Measurements from ENCODE around the gene OBP2B.
"Not testable (repeated sequence)": the region's sequence is repeated elsewhere in the genome, so short reads cannot be mapped to it uniquely, and the experiment has no call there.

OBP2B gene

DNA sequence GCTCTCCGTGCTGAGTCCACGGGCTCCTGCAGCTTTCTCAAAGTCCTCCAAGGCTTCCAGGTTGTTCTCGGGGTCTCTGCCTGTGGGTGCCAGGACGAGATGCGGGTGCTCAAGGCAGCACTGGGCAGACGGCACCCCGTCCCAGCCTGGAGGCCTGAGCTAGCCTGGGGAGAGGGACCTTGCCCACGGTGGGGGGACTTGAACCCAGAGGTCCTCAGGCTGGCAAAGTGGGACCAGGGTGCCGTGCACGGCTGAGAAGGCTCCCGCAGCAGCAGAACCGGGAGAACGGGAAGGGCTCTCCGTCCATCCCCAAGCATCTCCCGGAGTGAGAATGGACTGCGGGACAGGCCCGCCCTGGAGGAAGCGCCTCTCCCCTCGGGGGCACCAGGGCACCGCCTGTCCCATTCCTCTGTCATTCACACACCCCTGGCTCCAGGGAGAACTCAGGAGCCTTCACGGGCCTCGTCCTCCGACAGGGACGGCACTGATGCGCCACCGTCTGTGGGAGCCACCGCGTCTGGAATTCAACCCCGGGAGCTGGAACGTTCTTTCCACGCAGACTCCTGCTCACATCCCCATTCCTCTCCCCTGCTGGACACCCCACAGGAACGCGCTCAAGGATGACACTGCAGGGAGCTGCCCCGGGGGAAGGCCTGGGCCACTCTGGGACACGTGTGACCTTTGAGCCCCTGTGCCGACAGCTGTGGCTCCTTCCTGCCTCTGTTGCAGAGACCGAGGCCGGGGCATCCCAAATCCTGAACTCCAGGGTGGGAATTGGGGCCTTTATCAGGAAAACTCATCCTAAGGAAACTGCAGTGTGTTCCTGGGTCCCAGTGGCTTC, 16.3 kb upstream of the OBP2B start:
- no peak overlapping the region for H2AK5ac ChIP-seq (ENCODE audit: low read length, severe bottlenecking)
- H3K4me2 ChIP-seq (ENCODE audit: low read length, poor library complexity, severe bottlenecking): no peak overlapping the region
- H3K79me1 ChIP-seq (replicated peaks; ENCODE audit: low read length, poor library complexity, severe bottlenecking): no peaks in the 10 kb centered on the region
- no peak overlapping the region for H3K9ac ChIP-seq (ENCODE audit: low read length)
- H4K8ac ChIP-seq (ENCODE audit: low read length): no peak overlapping the region
- H2AFZ ChIP-seq (ENCODE audit: low read depth, low read length): no peak overlapping the region
- H3K36me3 ChIP-seq (ENCODE audit: control insufficient read depth in 1 of 2, insufficient read depth in 2 of 2, low read depth in 1 of 2, low read length in 2 of 2): no peaks in the 10 kb centered on the region
- H2BK5ac ChIP-seq (ENCODE audit: low read depth, low read length, poor library complexity, severe bottlenecking): no peak overlapping the region
- H3K4me1 ChIP-seq (ENCODE audit: control insufficient read depth, insufficient read depth, low read depth, low read length): no peaks in the 10 kb centered on the region
- peaks cover 25 to 54% of the 10 kb centered on the region in 2 experiments for H3K27me3 ChIP-seq (ENCODE audit: control insufficient read depth in 1 of 2, insufficient read depth in 1 of 2, low read length in 2 of 2)
- H3K27ac ChIP-seq (ENCODE audit: low read length, poor library complexity, severe bottlenecking): no peak overlapping the region
- H3K23ac ChIP-seq (ENCODE audit: low read length in 2 of 2): no peak overlapping the region
- H3K14ac ChIP-seq (ENCODE audit: low read length in 2 of 2): no peak overlapping the region
- no peak overlapping the region for H3K4ac ChIP-seq (ENCODE audit: low read depth in 1 of 2, low read length in 2 of 2)
- no peak overlapping the region for H2BK12ac ChIP-seq (ENCODE audit: low read length in 2 of 2)
- no peak overlapping the region for H2BK15ac ChIP-seq (ENCODE audit: low read depth, poor library complexity, severe bottlenecking)
- H3K9me3 ChIP-seq (ENCODE audit: control insufficient read depth, low read length): no peaks in the 10 kb centered on the region
- no peak overlapping the region for H3K4me3 ChIP-seq (ENCODE audit: insufficient read depth in 1 of 2, low read depth in 1 of 2, low read length in 2 of 2)
- no peak overlapping the region for H2BK120ac ChIP-seq (ENCODE audit: low read depth, low read length)
- DNase-seq: no peak
- H4K91ac ChIP-seq (ENCODE audit: low read length): no peak overlapping the region
- peak overlapping the region in 1 of 2 experiments; percentile 8 for H3K18ac ChIP-seq (ENCODE audit: low read depth in 1 of 2, low read length in 2 of 2)
- 81% methylated on average over 38 of the region's 38 CpGs for WGBS

DNA sequence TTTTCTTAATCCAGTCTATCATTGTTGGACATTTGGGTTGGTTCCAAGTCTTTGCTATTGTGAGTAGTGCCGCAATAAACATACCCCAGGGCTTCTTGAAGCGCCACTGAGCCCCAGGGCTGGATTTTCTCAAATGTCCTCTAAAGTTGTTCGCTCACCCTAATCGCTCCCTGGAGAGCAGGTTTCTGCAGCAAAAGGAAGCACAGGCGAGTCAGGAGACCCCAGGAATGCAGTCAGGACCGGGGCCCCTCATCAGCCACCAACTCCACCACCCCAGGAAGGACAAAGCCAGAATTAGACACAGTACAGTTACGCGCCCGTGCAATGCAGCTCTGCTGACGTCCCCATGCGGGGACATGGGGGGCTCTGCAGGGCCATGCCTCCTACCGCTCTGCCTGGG, 15.7 kb upstream of the OBP2B start:
- H2BK120ac ChIP-seq (ENCODE audit: low read depth, low read length): no peak overlapping the region
- H3K4me3 ChIP-seq (ENCODE audit: insufficient read depth in 1 of 2, low read depth in 1 of 2, low read length in 2 of 2): no peak overlapping the region
- H4K91ac ChIP-seq (ENCODE audit: low read length): no peak overlapping the region
- H2AFZ ChIP-seq (ENCODE audit: low read depth, low read length): no peak overlapping the region
- H3K4me1 ChIP-seq (ENCODE audit: control insufficient read depth, insufficient read depth, low read depth, low read length): no peaks in the 10 kb centered on the region
- H2BK15ac ChIP-seq (ENCODE audit: low read depth, poor library complexity, severe bottlenecking): no peak overlapping the region
- DNase-seq: no peak
- H4K8ac ChIP-seq (ENCODE audit: low read length): no peak overlapping the region
- no peak overlapping the region for H3K27ac ChIP-seq (ENCODE audit: low read length, poor library complexity, severe bottlenecking)
- WGBS: 81% methylated on average over 12 of the region's 12 CpGs
- H2BK5ac ChIP-seq (ENCODE audit: low read depth, low read length, poor library complexity, severe bottlenecking): no peak overlapping the region
- H3K23ac ChIP-seq (ENCODE audit: low read length in 2 of 2): no peak overlapping the region
- no peak overlapping the region for H2BK12ac ChIP-seq (ENCODE audit: low read length in 2 of 2)
- no peak overlapping the region for H3K4ac ChIP-seq (ENCODE audit: low read depth in 1 of 2, low read length in 2 of 2)
- H3K9ac ChIP-seq (ENCODE audit: low read length): no peak overlapping the region
- H3K4me2 ChIP-seq (ENCODE audit: low read length, poor library complexity, severe bottlenecking): no peak overlapping the region
- H3K14ac ChIP-seq (ENCODE audit: low read length in 2 of 2): no peak overlapping the region
- no peaks in the 10 kb centered on the region for H3K79me1 ChIP-seq (replicated peaks; ENCODE audit: low read length, poor library complexity, severe bottlenecking)
- no peak overlapping the region for H2AK5ac ChIP-seq (ENCODE audit: low read length, severe bottlenecking)
- no peaks in the 10 kb centered on the region for H3K9me3 ChIP-seq (ENCODE audit: control insufficient read depth, low read length)
- peaks cover 25 to 56% of the 10 kb centered on the region in 2 experiments for H3K27me3 ChIP-seq (ENCODE audit: control insufficient read depth in 1 of 2, insufficient read depth in 1 of 2, low read length in 2 of 2)
- H3K36me3 ChIP-seq (ENCODE audit: control insufficient read depth in 1 of 2, insufficient read depth in 2 of 2, low read depth in 1 of 2, low read length in 2 of 2): no peaks in the 10 kb centered on the region
- H3K18ac ChIP-seq (ENCODE audit: low read depth in 1 of 2, low read length in 2 of 2): peak overlapping the region in 1 of 2 experiments; percentile 8

DNA sequence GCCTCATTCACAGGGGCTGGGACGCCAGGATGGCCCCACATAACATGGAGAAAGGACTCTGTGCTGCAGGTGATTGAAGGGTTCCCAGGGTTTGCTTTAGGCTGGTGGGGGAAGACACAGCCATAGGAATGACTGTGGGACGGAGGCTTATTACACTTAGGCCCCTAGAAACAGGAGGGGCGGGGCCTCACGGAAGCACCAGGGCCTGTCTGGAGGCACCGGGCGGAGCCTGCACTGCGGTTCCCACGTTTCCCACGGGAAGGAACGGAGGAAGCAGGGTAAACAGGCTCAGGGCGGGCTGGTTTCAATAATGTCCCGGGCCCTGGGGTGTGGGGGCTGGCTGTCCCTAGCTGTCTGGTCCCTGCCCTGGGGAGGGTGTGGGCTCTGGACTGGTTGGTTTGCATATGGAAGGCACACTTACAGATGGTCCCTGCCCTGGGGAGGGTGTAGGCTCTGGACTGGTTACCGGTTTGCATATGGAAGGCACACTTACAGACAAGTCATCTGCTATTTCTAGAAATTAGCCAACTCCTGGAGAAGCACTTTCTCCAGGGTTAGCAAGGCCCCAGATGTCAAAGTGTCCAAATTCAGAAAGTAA, 14.2 kb upstream of the OBP2B start:
- not testable (repeated sequence) for H3K4me3 ChIP-seq (ENCODE audit: insufficient read depth in 1 of 2, low read depth in 1 of 2, low read length in 2 of 2); H2AK5ac ChIP-seq (ENCODE audit: low read length, severe bottlenecking); H3K4me1 ChIP-seq (ENCODE audit: control insufficient read depth, insufficient read depth, low read depth, low read length); H3K79me1 ChIP-seq (replicated peaks; ENCODE audit: low read length, poor library complexity, severe bottlenecking); H3K4ac ChIP-seq (ENCODE audit: low read depth in 1 of 2, low read length in 2 of 2); H4K91ac ChIP-seq (ENCODE audit: low read length); H2BK120ac ChIP-seq (ENCODE audit: low read depth, low read length); H2AFZ ChIP-seq (ENCODE audit: low read depth, low read length); H2BK15ac ChIP-seq (ENCODE audit: low read depth, poor library complexity, severe bottlenecking); H2BK5ac ChIP-seq (ENCODE audit: low read depth, low read length, poor library complexity, severe bottlenecking); H3K23ac ChIP-seq (ENCODE audit: low read length in 2 of 2); H3K9me3 ChIP-seq (ENCODE audit: control insufficient read depth, low read length); H3K9ac ChIP-seq (ENCODE audit: low read length); H3K4me2 ChIP-seq (ENCODE audit: low read length, poor library complexity, severe bottlenecking); H3K36me3 ChIP-seq (ENCODE audit: control insufficient read depth in 1 of 2, insufficient read depth in 2 of 2, low read depth in 1 of 2, low read length in 2 of 2); H4K8ac ChIP-seq (ENCODE audit: low read length); H3K27ac ChIP-seq (ENCODE audit: low read length, poor library complexity, severe bottlenecking); H3K14ac ChIP-seq (ENCODE audit: low read length in 2 of 2); H2BK12ac ChIP-seq (ENCODE audit: low read length in 2 of 2); H3K18ac ChIP-seq (ENCODE audit: low read depth in 1 of 2, low read length in 2 of 2)
- 29% methylated on average over 10 of the region's 13 CpGs for WGBS
- peak; percentile 27 for DNase-seq
- H3K27me3 ChIP-seq (ENCODE audit: control insufficient read depth in 1 of 2, insufficient read depth in 1 of 2, low read length in 2 of 2): peaks cover 33 to 64% of the 10 kb centered on the region in 2 experiments

DNA sequence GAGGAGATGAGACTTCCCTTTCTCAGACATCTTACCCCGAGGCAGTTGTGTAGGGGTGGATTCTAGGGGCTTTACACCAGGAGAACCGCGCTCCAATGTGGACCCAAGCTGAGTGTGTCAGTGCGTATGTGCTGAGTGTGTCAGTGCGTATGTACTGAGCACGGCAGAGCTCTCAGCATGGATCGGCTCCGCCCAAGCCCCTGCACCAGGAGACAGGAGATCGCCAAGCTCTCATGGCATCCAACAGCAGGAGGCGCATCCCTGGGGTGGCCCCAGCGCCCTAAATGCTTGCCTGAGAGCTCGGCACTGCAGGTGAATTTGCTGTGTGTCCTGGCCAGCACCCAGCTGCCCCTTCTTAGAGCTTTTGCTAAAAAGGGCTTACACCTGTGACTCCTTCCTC, 12.9 kb upstream of the OBP2B start:
- not testable (repeated sequence) for H3K36me3 ChIP-seq (ENCODE audit: control insufficient read depth in 1 of 2, insufficient read depth in 2 of 2, low read depth in 1 of 2, low read length in 2 of 2); H2AK5ac ChIP-seq (ENCODE audit: low read length, severe bottlenecking); H4K8ac ChIP-seq (ENCODE audit: low read length); H3K4ac ChIP-seq (ENCODE audit: low read depth in 1 of 2, low read length in 2 of 2); H3K14ac ChIP-seq (ENCODE audit: low read length in 2 of 2); H3K4me1 ChIP-seq (ENCODE audit: control insufficient read depth, insufficient read depth, low read depth, low read length); H3K4me3 ChIP-seq (ENCODE audit: insufficient read depth in 1 of 2, low read depth in 1 of 2, low read length in 2 of 2); DNase-seq; H3K79me1 ChIP-seq (replicated peaks; ENCODE audit: low read length, poor library complexity, severe bottlenecking); H2AFZ ChIP-seq (ENCODE audit: low read depth, low read length); H3K4me2 ChIP-seq (ENCODE audit: low read length, poor library complexity, severe bottlenecking); H3K9ac ChIP-seq (ENCODE audit: low read length); H3K23ac ChIP-seq (ENCODE audit: low read length in 2 of 2); H2BK5ac ChIP-seq (ENCODE audit: low read depth, low read length, poor library complexity, severe bottlenecking); H4K91ac ChIP-seq (ENCODE audit: low read length); H2BK15ac ChIP-seq (ENCODE audit: low read depth, poor library complexity, severe bottlenecking); H3K9me3 ChIP-seq (ENCODE audit: control insufficient read depth, low read length); H3K27ac ChIP-seq (ENCODE audit: low read length, poor library complexity, severe bottlenecking); H2BK12ac ChIP-seq (ENCODE audit: low read length in 2 of 2); H2BK120ac ChIP-seq (ENCODE audit: low read depth, low read length); H3K18ac ChIP-seq (ENCODE audit: low read depth in 1 of 2, low read length in 2 of 2)
- H3K27me3 ChIP-seq (ENCODE audit: control insufficient read depth in 1 of 2, insufficient read depth in 1 of 2, low read length in 2 of 2): peaks cover 37 to 59% of the 10 kb centered on the region in 2 experiments
- 81% methylated on average over 12 of the region's 12 CpGs for WGBS
